ENCODE data around the gene RIC3. TPM values are rescaled to one million over a fixed set of nuclear protein-coding genes. Genes with fewer than 3 reads are reported as not detected.

RIC3 gene
- total RNA-seq, 1 experiment from 2014 or later: not detected

GRCh38 chr11:8109675-8110074 lies 59.1 kb downstream of the RIC3 start:
- DNase-seq (ENCODE audit: low read depth): no peak
- in situ Hi-C loops (cut with HindIII; ENCODE audit: low pct_unique_long_range_greater_than_20kb, low sequenced_read_pairs): no loop called here

- in situ Hi-C loops (cut with HindIII; ENCODE audit: low pct_unique_long_range_greater_than_20kb, low sequenced_read_pairs): no loop called here
- DNase-seq (ENCODE audit: low read depth): no peak
These were observed 60.4 kb downstream of the RIC3 start for GRCh38 chr11:8108421-8108820.

DNA sequence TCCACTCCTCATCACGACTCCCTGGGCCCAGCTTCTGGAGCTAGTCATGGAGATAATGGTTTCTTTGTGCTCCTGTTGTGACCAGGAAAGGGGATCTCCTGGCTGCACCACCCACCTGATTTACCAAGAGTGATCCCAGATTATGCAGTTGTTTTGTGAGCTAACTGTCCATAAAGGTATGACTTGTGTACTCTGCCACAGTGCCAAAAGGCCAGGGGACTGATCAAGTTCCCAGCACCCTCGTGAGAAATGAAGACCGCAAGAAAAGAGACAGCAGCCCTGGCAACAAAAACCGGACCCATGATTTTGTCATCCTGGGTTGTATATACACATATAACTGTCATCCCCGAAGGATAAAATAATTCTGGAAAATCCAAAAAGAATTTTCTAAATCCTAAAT lies 61.2 kb downstream of the RIC3 start:
- DNase-seq (ENCODE audit: low read depth): no peak
- in situ Hi-C loops (cut with HindIII; ENCODE audit: low pct_unique_long_range_greater_than_20kb, low sequenced_read_pairs): no loop called here

GRCh38 chr11:8106679-8107078 lies 62.1 kb downstream of the RIC3 start:
- in situ Hi-C loops (cut with HindIII; ENCODE audit: low pct_unique_long_range_greater_than_20kb, low sequenced_read_pairs): no loop called here
- no peak for DNase-seq (ENCODE audit: low read depth)

GRCh38 chr11:8105666-8106065 lies 63.2 kb downstream of the RIC3 start:
- in situ Hi-C loops (cut with HindIII; ENCODE audit: low pct_unique_long_range_greater_than_20kb, low sequenced_read_pairs): no loop called here
- no peak for DNase-seq (ENCODE audit: low read depth)

- no peak for DNase-seq (ENCODE audit: low read depth)
- in situ Hi-C loops (cut with HindIII; ENCODE audit: low pct_unique_long_range_greater_than_20kb, low sequenced_read_pairs): no loop called here
These were observed 63.7 kb downstream of the RIC3 start for GRCh38 chr11:8105133-8105532.

DNA sequence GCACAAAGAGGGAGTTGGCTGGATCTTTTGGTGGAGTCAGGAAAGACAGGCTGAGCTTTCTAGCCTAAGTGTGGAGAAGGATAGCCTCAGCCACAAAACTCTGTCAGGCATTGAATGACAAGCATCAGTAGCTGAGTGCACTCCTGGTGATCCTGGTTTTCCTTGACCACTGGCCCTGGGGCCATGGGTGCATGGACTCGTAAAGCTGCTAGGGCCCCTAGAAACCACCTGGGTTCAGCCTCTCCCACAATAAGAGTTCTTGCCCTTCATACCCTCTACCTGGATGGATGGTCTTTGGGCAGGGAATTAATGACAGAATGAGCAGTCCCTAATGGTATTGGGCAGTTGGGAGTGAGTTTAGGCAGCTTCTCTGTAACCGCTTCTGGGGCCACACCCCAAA lies 64.9 kb downstream of the RIC3 start:
- no peak for DNase-seq (ENCODE audit: low read depth)
- in situ Hi-C loops (cut with HindIII; ENCODE audit: low pct_unique_long_range_greater_than_20kb, low sequenced_read_pairs): no loop called here

DNA sequence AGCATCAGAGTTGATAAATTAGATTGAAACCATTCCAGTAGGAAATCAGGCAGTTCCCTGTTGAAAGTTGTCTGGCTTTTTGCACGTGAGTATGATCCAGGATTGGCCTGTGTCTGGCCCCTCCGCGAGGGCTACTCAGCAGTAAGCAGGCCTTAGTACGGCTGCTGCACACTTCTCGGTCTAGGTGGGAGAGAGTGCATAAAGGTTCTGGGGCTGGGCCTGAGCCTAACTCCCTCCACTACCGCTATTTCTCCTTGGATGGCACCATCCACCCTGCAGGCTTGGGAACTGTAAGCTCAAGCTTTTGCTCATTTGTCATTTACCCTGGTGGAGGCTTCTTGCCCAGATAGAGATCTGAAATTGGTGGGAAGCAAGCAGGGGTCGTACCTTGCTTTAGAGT lies 65.9 kb downstream of the RIC3 start:
- in situ Hi-C loops (cut with HindIII; ENCODE audit: low pct_unique_long_range_greater_than_20kb, low sequenced_read_pairs): no loop called here
- DNase-seq (ENCODE audit: low read depth): no peak

DNA sequence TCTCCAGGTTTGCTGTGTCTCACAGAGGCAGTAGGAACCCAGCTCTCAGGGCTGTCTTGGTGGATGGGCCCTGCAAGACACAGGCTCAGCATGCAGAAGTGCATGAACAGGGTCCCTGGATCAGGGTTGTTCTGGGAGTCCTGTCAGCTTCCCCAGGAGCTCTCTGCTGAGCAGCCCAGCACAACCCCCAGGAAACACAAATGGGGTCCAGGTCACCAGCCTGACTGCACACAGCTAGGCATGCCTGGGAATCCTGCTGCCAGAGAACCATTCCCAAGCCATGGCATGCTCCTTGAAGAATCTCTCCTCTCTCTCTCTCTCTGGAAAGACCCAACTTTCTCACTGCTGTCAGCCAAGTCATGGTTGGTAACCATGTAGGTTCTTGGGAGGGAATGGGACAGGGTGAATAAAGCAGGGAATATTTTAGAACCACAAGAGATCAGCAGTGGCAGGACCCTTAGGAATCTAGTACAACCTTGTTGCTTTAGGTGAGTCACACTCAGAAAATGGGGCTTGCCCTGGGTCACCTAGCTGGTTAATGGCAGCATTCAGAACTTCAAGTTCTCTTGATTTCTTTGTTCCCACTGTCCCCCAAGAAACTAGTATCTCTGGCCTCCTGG lies 66.4 kb downstream of the RIC3 start:
- DNase-seq (ENCODE audit: low read depth): no peak
- in situ Hi-C loops (cut with HindIII; ENCODE audit: low pct_unique_long_range_greater_than_20kb, low sequenced_read_pairs): no loop called here

- no peak for DNase-seq (ENCODE audit: low read depth)
- in situ Hi-C loops (cut with HindIII; ENCODE audit: low pct_unique_long_range_greater_than_20kb, low sequenced_read_pairs): no loop called here
These were observed 67.4 kb downstream of the RIC3 start for GRCh38 chr11:8101421-8101820.

- in situ Hi-C loops (cut with HindIII; ENCODE audit: low pct_unique_long_range_greater_than_20kb, low sequenced_read_pairs): no loop called here
- DNase-seq (ENCODE audit: low read depth): no peak
These were observed 68.2 kb downstream of the RIC3 start for GRCh38 chr11:8100605-8101004.

DNA sequence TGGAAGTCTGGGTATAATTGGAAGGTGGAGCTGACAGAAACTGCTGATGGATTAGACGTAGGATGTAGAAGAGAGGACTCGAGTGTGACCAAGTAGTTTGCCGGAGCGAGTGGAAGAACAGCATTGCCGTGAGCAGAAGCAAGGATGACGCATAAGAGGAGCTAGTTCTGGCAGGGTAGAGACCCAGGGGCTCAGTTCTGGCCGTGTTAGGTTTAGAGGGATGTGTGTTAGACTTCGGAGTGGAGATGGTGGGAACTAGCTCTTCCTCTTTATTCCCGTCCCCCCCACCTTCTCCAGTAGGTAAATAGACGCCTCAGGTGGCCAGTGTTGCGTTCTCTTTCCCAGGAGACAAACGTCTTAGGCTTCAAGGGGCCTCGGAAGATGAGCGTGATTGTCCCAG lies 68.7 kb downstream of the RIC3 start:
- in situ Hi-C loops (cut with HindIII; ENCODE audit: low pct_unique_long_range_greater_than_20kb, low sequenced_read_pairs): no loop called here
- no peak for DNase-seq (ENCODE audit: low read depth)

- in situ Hi-C loops (cut with HindIII; ENCODE audit: low pct_unique_long_range_greater_than_20kb, low sequenced_read_pairs): no loop called here
These were observed 69.4 kb downstream of the RIC3 start for GRCh38 chr11:8099291-8099899.

DNA sequence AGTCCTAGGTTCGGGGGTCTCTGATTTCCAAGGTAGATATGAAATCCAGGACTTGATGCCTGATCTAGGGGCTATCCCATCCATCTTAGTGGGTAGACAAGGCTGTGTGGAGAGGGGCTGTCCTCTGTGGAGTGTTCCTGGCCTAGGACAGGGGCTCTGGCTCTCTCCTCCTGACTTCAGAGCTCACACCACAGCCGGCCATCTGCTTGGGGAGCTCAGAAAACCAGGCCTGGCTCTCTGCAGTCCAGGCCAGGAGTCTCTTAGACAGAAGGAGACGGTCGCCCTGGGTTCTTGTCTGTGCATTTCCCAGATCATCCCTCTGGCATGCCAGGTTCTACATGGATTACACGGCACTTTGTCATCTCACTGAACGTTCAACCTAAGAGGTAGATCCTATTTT lies 69.9 kb downstream of the RIC3 start:
- in situ Hi-C loops (cut with HindIII; ENCODE audit: low pct_unique_long_range_greater_than_20kb, low sequenced_read_pairs): no loop called here
- no peak for DNase-seq (ENCODE audit: low read depth)

More at GRCh38 chr11:8099291-8099899, 69.4 kb downstream of the RIC3 start:
- DNase-seq (ENCODE audit: low read depth): peak; percentile 40

GRCh38 chr11:8098361-8098760 lies 70.5 kb downstream of the RIC3 start:
- DNase-seq (ENCODE audit: low read depth): no peak
- in situ Hi-C loops (cut with HindIII; ENCODE audit: low pct_unique_long_range_greater_than_20kb, low sequenced_read_pairs): no loop called here

DNA sequence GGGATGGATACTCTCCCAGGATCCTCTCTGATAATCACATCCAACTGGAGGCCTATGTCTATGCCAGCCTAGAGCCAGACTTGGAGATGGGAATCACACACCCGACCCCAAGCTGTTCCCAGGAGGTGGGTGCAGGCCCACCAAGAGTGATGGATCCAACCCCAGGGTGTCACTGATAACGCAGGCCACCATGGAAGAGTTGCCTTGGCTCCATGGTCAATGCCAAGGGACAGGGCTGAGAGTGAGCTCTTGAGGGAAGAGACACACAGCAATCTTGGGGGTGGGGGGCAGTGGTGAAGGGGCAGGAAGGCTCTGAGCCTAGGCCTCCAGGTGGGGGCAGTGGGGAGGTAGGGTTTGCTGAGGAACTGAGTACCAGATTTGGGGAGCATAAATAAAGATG lies 70.9 kb downstream of the RIC3 start:
- no peak for DNase-seq (ENCODE audit: low read depth)
- in situ Hi-C loops (cut with HindIII; ENCODE audit: low pct_unique_long_range_greater_than_20kb, low sequenced_read_pairs): no loop called here

DNA sequence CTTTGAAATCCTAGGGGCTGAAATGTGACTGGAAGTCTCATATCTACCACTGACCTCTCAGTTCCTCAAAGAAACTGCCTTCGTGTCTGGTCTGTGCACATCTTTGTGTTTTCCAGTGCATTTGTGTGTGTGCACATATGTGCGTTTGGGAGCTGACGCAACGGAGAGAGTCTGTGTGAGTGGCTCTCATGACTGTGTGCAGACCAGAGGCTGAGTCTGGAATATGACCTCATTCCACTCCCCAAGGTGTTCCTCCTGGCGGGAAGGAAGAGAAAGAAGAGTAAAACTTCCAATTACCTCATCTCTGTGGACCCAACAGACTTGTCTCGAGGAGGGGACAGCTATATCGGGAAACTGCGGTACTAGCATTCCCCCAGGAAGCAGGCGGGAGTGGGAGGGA lies 71.4 kb downstream of the RIC3 start:
- in situ Hi-C loops (cut with HindIII; ENCODE audit: low pct_unique_long_range_greater_than_20kb, low sequenced_read_pairs): no loop called here
- no peak for DNase-seq (ENCODE audit: low read depth)

- DNase-seq (ENCODE audit: low read depth): no peak
- in situ Hi-C loops (cut with HindIII; ENCODE audit: low pct_unique_long_range_greater_than_20kb, low sequenced_read_pairs): no loop called here
These were observed 71.8 kb downstream of the RIC3 start for GRCh38 chr11:8097062-8097461.

DNA sequence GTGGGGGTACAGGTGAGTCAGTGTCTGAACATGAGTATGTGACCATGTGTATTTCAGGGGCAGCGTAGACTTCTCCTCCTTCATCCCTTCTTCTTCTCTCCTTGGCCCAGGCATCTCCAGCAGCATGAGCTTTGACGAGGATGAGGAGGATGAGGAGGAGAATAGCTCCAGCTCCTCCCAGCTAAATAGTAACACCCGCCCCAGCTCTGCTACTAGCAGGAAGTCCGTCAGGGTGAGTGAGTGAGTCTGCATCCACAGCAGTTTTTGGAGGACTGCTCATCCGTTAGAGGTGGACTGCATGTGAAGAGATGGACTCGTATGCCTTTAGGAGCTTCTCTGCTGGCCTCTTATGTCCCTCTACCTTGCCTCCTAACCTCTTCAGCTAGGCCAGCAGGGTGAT lies 72.2 kb downstream of the RIC3 start:
- in situ Hi-C loops (cut with HindIII; ENCODE audit: low pct_unique_long_range_greater_than_20kb, low sequenced_read_pairs): no loop called here
- no peak for DNase-seq (ENCODE audit: low read depth)

DNA sequence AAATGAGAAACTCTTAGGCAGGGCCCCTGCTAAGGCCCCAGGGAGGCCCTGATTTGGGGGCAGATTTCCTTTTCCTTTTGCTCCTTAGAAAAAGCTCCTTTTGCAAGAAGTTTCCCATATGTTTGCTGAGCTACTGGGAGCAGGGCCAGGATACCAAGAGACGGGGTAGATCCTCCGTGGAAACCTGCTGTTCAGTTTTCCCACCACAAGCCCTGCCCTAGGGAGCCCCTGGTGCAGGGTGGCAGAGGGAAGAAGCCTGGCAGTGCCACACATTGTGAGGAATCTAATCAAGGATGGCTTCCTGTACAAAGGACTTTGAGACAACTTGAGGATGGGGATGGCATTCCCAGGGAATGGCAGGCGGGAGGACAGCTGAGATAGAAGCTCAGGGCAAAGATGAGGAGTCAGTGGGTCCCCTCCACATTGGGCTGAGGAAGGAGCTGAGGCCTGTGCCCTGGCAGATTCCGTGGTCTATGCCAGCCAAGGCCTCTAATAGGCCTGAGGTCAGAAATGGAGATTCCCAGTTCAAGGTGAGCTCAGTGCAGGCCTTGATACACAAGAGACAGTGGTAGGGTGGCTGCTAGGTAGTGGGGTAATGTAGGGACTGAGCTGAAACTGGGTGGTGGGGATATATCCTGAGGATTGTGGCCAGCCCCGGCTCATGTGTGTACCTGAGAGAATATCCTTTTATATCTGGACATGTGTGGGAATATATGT lies 72.9 kb downstream of the RIC3 start:
- in situ Hi-C loops (cut with HindIII; ENCODE audit: low pct_unique_long_range_greater_than_20kb, low sequenced_read_pairs): no loop called here
- no peak for DNase-seq (ENCODE audit: low read depth)

All from Caki2 (cell line).